Activated CD8-positive, alpha-beta memory T cell treated with anti-CD3 and anti-CD28 coated beads for 24 hours (primary cell): ENCODE measurements around the gene DGCR2.

ENCODE experiments used
- DNase-seq: peaks from one replicate; pipeline ENCODE4 v3.0.0-alpha.2; 2020

Gene DGCR2

GRCh38 chr22:19080853-19081252 lies 41.4 kb downstream of the DGCR2 start:
- DNase-seq, result no peak

GRCh38 chr22:19079691-19080090 lies 42.5 kb downstream of the DGCR2 start:
- DNase-seq, result no peak

GRCh38 chr22:19075404-19075803 lies 46.8 kb downstream of the DGCR2 start:
- DNase-seq, result no peak

- peak; percentile 9 for DNase-seq
Observed at GRCh38 chr22:19072853-19073252, 49.4 kb downstream of the DGCR2 start.

- DNase-seq, result peak; percentile 42
Observed at GRCh38 chr22:19070397-19071169, 51.6 kb downstream of the DGCR2 start.

GRCh38 chr22:19069451-19069850 lies 52.8 kb downstream of the DGCR2 start:
- no peak for DNase-seq

- peak; percentile 44 for DNase-seq
Observed at GRCh38 chr22:19068784-19069271, 53.4 kb downstream of the DGCR2 start.

- peak; percentile 41 for DNase-seq
Observed at GRCh38 chr22:19067696-19068348, 54.4 kb downstream of the DGCR2 start.

- peak; percentile 38 for DNase-seq
Observed at GRCh38 chr22:19066531-19067271, 55.5 kb downstream of the DGCR2 start.

GRCh38 chr22:19065929-19066328 lies 56.3 kb downstream of the DGCR2 start:
- peak; percentile 9 for DNase-seq

- no peak for DNase-seq
Observed at GRCh38 chr22:19065298-19065859, 56.8 kb downstream of the DGCR2 start.

- no peak for DNase-seq
Observed at GRCh38 chr22:19064354-19065054, 57.7 kb downstream of the DGCR2 start.

- DNase-seq, result no peak
Observed at GRCh38 chr22:19063581-19064353, 58.4 kb downstream of the DGCR2 start.

- DNase-seq, result peak; percentile 30
Observed at GRCh38 chr22:19062943-19063308, 59.3 kb downstream of the DGCR2 start.

GRCh38 chr22:19062139-19062942 lies 59.9 kb downstream of the DGCR2 start:
- peak; percentile 42 for DNase-seq

- peak; percentile 13 for DNase-seq
Observed at GRCh38 chr22:19061471-19062138, 60.6 kb downstream of the DGCR2 start.

GRCh38 chr22:19060356-19061009 lies 61.7 kb downstream of the DGCR2 start:
- DNase-seq, result peak; percentile 42

GRCh38 chr22:19059481-19060278 lies 62.5 kb downstream of the DGCR2 start:
- DNase-seq, result peak; percentile 50
